Neuronal stem cell (in vitro differentiated cells): ENCODE data around the gene WDR46.
A peak's percentile ranks its signal among the peaks of the same experiment; 100 is the strongest.

Experiments
- DNase-seq: peaks from one replicate; pipeline ENCODE4 v3.0.0-alpha.2; 2013; ENCODE audit warnings: low spot score
- H2AFZ ChIP-seq: one replicate; pipeline ENCODE4 v1.6.1; 2013; ENCODE audit warnings: mild to moderate bottlenecking, low read length, inconsistent platforms
- H2AK5ac ChIP-seq: 2 replicates; pipeline ENCODE4 v1.6.1; 2013; ENCODE audit warnings: low read depth, mild to moderate bottlenecking, inconsistent platforms, low read length, moderate library complexity, mixed read lengths
- H2BK120ac ChIP-seq: 2 replicates; pipeline ENCODE4 v1.6.1; 2013; ENCODE audit warnings: low read depth, mild to moderate bottlenecking, inconsistent platforms, low read length, moderate library complexity, mixed read lengths
- H2BK12ac ChIP-seq: one replicate; pipeline ENCODE4 v1.6.1; 2013; ENCODE audit warnings: low read length, inconsistent platforms
- H2BK15ac ChIP-seq: 2 replicates; pipeline ENCODE4 v1.6.1; 2013; ENCODE audit warnings: mild to moderate bottlenecking, low read length, inconsistent platforms, mixed read lengths
- H2BK5ac ChIP-seq: one replicate; pipeline ENCODE4 v1.6.1; 2013; ENCODE audit warnings: inconsistent platforms, mild to moderate bottlenecking, low read length, moderate library complexity
- H3K14ac ChIP-seq: one replicate; pipeline ENCODE4 v1.6.1; 2013; ENCODE audit warnings: low read length, inconsistent platforms
- H3K18ac ChIP-seq: 2 replicates; pipeline ENCODE4 v1.6.1; 2013; ENCODE audit warnings: low read length, inconsistent platforms
- H3K23ac ChIP-seq: 2 replicates; pipeline ENCODE4 v1.6.1; 2013; ENCODE audit warnings: low read depth, mild to moderate bottlenecking, mixed read lengths, low read length, inconsistent platforms; ENCODE audit not compliant: poor library complexity
- H3K27ac ChIP-seq: replicated peaks from 3 replicates; pipeline ENCODE4 v1.5.1; 2013; ENCODE audit warnings: low read length, inconsistent platforms
- H3K27me3 ChIP-seq, 3 experiments: 2 replicates each; pipeline ENCODE4 v1.6.1; 2013; ENCODE audit warnings: low read length in 3 of 3, mild to moderate bottlenecking in 2 of 3, inconsistent platforms in 1 of 3, low read depth in 1 of 3, mixed read lengths in 1 of 3, moderate library complexity in 1 of 3; ENCODE audit not compliant: control insufficient read depth in 3 of 3, insufficient read depth in 3 of 3
- H3K36me3 ChIP-seq, 2 donors: replicated peaks in 1 of 2; 2 replicates each; pipeline ENCODE4 v1.6.1; 2013; ENCODE audit warnings: low read length in 2 of 2; ENCODE audit not compliant: control insufficient read depth in 2 of 2, insufficient read depth in 2 of 2
- H3K4ac ChIP-seq: 2 replicates; pipeline ENCODE4 v1.6.1; 2013; ENCODE audit warnings: inconsistent platforms, mild to moderate bottlenecking, low read length, moderate library complexity
- H3K4me1 ChIP-seq, 2 donors: 1 replicate in 1 of 2; 2 replicates in 1 of 2; pipeline ENCODE4 v1.6.1; 2013; ENCODE audit warnings: low read length in 2 of 2, low read depth in 1 of 2; ENCODE audit not compliant: control insufficient read depth in 2 of 2, insufficient read depth in 1 of 2
- H3K4me2 ChIP-seq: one replicate; pipeline ENCODE4 v1.6.1; 2013; ENCODE audit warnings: mild to moderate bottlenecking, low read length, inconsistent platforms; ENCODE audit not compliant: insufficient read depth, poor library complexity, severe bottlenecking
- H3K4me3 ChIP-seq, 2 donors: 2 replicates each; pipeline ENCODE4 v1.5.1; 2013; ENCODE audit warnings: low read length in 2 of 2, mild to moderate bottlenecking in 2 of 2, inconsistent platforms in 1 of 2, moderate library complexity in 1 of 2
- H3K79me1 ChIP-seq: one replicate; pipeline ENCODE4 v1.6.1; 2013; ENCODE audit warnings: low read depth, mild to moderate bottlenecking, inconsistent platforms, low read length, moderate library complexity
- H3K9ac ChIP-seq: one replicate; pipeline ENCODE4 v1.6.1; 2013; ENCODE audit warnings: mild to moderate bottlenecking, low read depth, low read length, inconsistent platforms; ENCODE audit not compliant: poor library complexity
- H3K9me3 ChIP-seq, 2 donors: replicated peaks in 1 of 2; 2 replicates each; pipeline versions ENCODE3 to v1.6.1; 2013; ENCODE audit warnings: low read length in 2 of 2, mild to moderate bottlenecking in 2 of 2, inconsistent platforms in 1 of 2, low read depth in 1 of 2, mixed read lengths in 1 of 2, moderate library complexity in 1 of 2; ENCODE audit not compliant: control insufficient read depth in 2 of 2, insufficient read depth in 1 of 2
- H4K8ac ChIP-seq: one replicate; pipeline ENCODE4 v1.6.1; 2013; ENCODE audit warnings: low read depth, mild to moderate bottlenecking, inconsistent platforms, low read length, moderate library complexity
- H4K91ac ChIP-seq: one replicate; pipeline ENCODE4 v1.6.1; 2013; ENCODE audit warnings: low read length, low read depth, mild to moderate bottlenecking, inconsistent platforms; ENCODE audit not compliant: poor library complexity
- WGBS, 2 donors: extraction: QIAGEN DNeasy Blood & Tissue Kit; methylation state at CpG; one replicate each; pipeline ENCODE4 v1.1.7; 2013; ENCODE audit warnings: missing lambda C conversion rate in 2 of 2, mixed read lengths in 1 of 2; ENCODE audit not compliant: insufficient read length in 2 of 2, insufficient replicate concordance in 1 of 2; ENCODE audit errors: extremely low coverage in 2 of 2; 5-methylcytosine and 5-hydroxymethylcytosine counted together

WDR46 gene

GRCh38 chr6:33294086-33294823 lies 5.2 kb upstream of the WDR46 start:
- Histone ChIP-seq H3K27ac (no peak overlapping the region), H3K9ac (no peak overlapping the region), H3K4me3 (no peak overlapping the region), H4K8ac (no peak overlapping the region), H3K14ac (no peak overlapping the region), H2BK120ac (no peak overlapping the region), H3K9me3 (no peaks in the 10 kb centered on the region), H2AK5ac (no peak overlapping the region), H2BK12ac (no peak overlapping the region), H3K79me1 (peaks cover 8% of the 10 kb centered on the region), H3K27me3 (no peaks in the 10 kb centered on the region), H2BK15ac (no peak overlapping the region), H4K91ac (peak overlapping the region; percentile 79), H3K18ac (no peak overlapping the region), H3K23ac (no peak overlapping the region), H2AFZ (no peak overlapping the region), H3K4ac (no peak overlapping the region), H3K4me2 (no peak overlapping the region), H3K4me1 (peaks cover 11 to 13% of the 10 kb centered on the region in 2 donors), H2BK5ac (no peak overlapping the region), H3K36me3 (peaks cover 20 to 65% of the 10 kb centered on the region in 2 donors)
- DNase-seq, result no peak
- WGBS, 2 donors, result no CpG with 5 or more reads among the region's 10 CpGs

GRCh38 chr6:33292996-33293682 lies 4.1 kb upstream of the WDR46 start:
- Histone ChIP-seq H4K8ac (no peak overlapping the region), H3K4me3 (no peak overlapping the region), H3K9ac (no peak overlapping the region), H2BK5ac (no peak overlapping the region), H3K27ac (no peak overlapping the region), H2BK12ac (no peak overlapping the region), H3K9me3 (no peaks in the 10 kb centered on the region), H3K4me1 (peaks cover 14 to 16% of the 10 kb centered on the region in 2 donors), H3K18ac (no peak overlapping the region), H2BK120ac (no peak overlapping the region), H2AK5ac (no peak overlapping the region), H3K14ac (no peak overlapping the region), H3K4me2 (no peak overlapping the region), H3K36me3 (peaks cover 20 to 65% of the 10 kb centered on the region in 2 donors), H3K4ac (no peak overlapping the region), H3K27me3 (no peaks in the 10 kb centered on the region), H2AFZ (no peak overlapping the region), H2BK15ac (no peak overlapping the region), H3K23ac (no peak overlapping the region), H3K79me1 (peaks cover 8% of the 10 kb centered on the region), H4K91ac (no peak overlapping the region)
- DNase-seq, result no peak
- no CpG with 5 or more reads among the region's 16 CpGs for WGBS, 2 donors

DNA sequence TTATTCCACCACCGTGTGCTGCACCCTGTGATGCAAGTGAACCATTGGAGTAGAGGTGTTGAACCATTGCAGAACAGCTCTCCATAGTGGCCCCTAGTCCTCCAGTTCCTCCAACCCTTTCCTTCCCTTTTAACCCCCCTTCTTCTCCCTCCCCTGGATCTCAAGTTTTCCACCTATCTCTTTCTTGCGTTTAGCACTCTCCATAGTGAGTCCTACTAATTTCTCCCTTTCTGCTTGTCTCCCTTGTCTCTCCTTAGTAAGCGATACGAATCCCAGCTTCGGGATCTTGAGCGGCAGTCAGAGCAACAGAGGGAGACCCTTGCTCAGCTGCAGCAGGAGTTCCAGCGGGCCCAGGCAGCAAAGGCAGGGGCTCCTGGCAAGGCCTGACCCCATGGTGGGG lies 1.4 kb upstream of the WDR46 start:
- H3K4me3 ChIP-seq, result peak overlapping the region in 1 of 2 donors; percentile 83
- DNase-seq, result no peak
- no peak overlapping the region for H3K27ac ChIP-seq
- no peak overlapping the region for H2BK120ac ChIP-seq
- no peak overlapping the region for H4K8ac ChIP-seq
- peaks cover 9 to 13% of the 10 kb centered on the region in 2 donors for H3K4me1 ChIP-seq
- no peak overlapping the region for H2AK5ac ChIP-seq
- no CpG with 5 or more reads among the region's 7 CpGs for WGBS, 2 donors
- no peak overlapping the region for H2BK15ac ChIP-seq
- H3K14ac ChIP-seq, result no peak overlapping the region
- H3K36me3 ChIP-seq, result peaks cover 29 to 72% of the 10 kb centered on the region in 2 donors
- no peak overlapping the region for H2BK5ac ChIP-seq
- no peak overlapping the region for H2AFZ ChIP-seq
- no peaks in the 10 kb centered on the region for H3K9me3 ChIP-seq
- H3K79me1 ChIP-seq, result peaks cover 5% of the 10 kb centered on the region
- H2BK12ac ChIP-seq, result no peak overlapping the region
- no peak overlapping the region for H3K23ac ChIP-seq
- H3K4me2 ChIP-seq, result peak overlapping the region; percentile 95
- H3K27me3 ChIP-seq, result no peaks in the 10 kb centered on the region
- H3K18ac ChIP-seq, result no peak overlapping the region
- H3K4ac ChIP-seq, result no peak overlapping the region
- H3K9ac ChIP-seq, result no peak overlapping the region
- H4K91ac ChIP-seq, result no peak overlapping the region

- no peaks in the 10 kb centered on the region for H3K9me3 ChIP-seq
- peaks cover 9 to 13% of the 10 kb centered on the region in 2 donors for H3K4me1 ChIP-seq
- no peak overlapping the region for H2BK5ac ChIP-seq
- peak overlapping the region; percentile 82 for H2AK5ac ChIP-seq
- no peak overlapping the region for H3K23ac ChIP-seq
- H2AFZ ChIP-seq, result peak overlapping the region; percentile 97
- H2BK120ac ChIP-seq, result peak overlapping the region; percentile 9
- peak overlapping the region; percentile 95 for H3K4me2 ChIP-seq
- H3K36me3 ChIP-seq, result peaks cover 29 to 72% of the 10 kb centered on the region in 2 donors
- H3K4ac ChIP-seq, result no peak overlapping the region
- peak overlapping the region; percentile 89 for H3K9ac ChIP-seq
- H2BK15ac ChIP-seq, result no peak overlapping the region
- WGBS, 2 donors, result no CpG with 5 or more reads among the region's 14 CpGs
- no peak overlapping the region for H4K8ac ChIP-seq
- no peak overlapping the region for H2BK12ac ChIP-seq
- H3K27ac ChIP-seq, result no peak overlapping the region
- no peak overlapping the region for H3K14ac ChIP-seq
- H3K18ac ChIP-seq, result no peak overlapping the region
- H4K91ac ChIP-seq, result no peak overlapping the region
- DNase-seq, result no peak
- no peaks in the 10 kb centered on the region for H3K27me3 ChIP-seq
- peaks cover 5% of the 10 kb centered on the region for H3K79me1 ChIP-seq
- H3K4me3 ChIP-seq, result peak overlapping the region; percentile 83 to 84
These were observed 811 bp upstream of the WDR46 start for GRCh38 chr6:33289784-33290315.
